HEK293 (cell line): ENCODE data around the gene GJB2.

Source experiments
- CTCF ChIA-PET: fragments of 350-600 bp; formaldehyde crosslinking; extraction: SDS; loops from one replicate; lab custom pipeline; 2021; ENCODE audit warnings: antibody characterized with exemption; lab: Yijun Ruan, JAX
- POLR2A ChIA-PET: fragments of 300-600 bp; formaldehyde crosslinking; extraction: SDS; loops from one replicate; lab custom pipeline; 2020; ENCODE audit warnings: antibody characterized with exemption, inconsistent platforms; lab: Yijun Ruan, JAX
- H3K27ac ChIP-seq: fragments of 200-500 bp; sonication (Bioruptor generic); 2 replicates; pipeline ENCODE4 v1.5.1; 2014; ENCODE audit warnings: low read depth, low read length, control low read depth, inconsistent platforms; ENCODE audit errors: extremely low read depth
- H3K36me3 ChIP-seq, 2 experiments: fragments of 200-500 bp in 1 of 2; sonication (Bioruptor generic) in 1 of 2; 1 replicate in 1 of 2; 2 replicates in 1 of 2; pipeline ENCODE4 v1.5.1; 2014 to 2017; ENCODE audit warnings: inconsistent platforms in 2 of 2, low read length in 2 of 2; ENCODE audit not compliant: control insufficient read depth in 2 of 2, insufficient read depth in 1 of 2
- H3K4me1 ChIP-seq: fragments of 200-500 bp; sonication (Bioruptor generic); 2 replicates; pipeline ENCODE4 v1.5.1; 2014; ENCODE audit warnings: mild to moderate bottlenecking, low read length, inconsistent platforms; ENCODE audit not compliant: control insufficient read depth, insufficient read depth
- H3K4me3 ChIP-seq: 2 replicates; pipeline ENCODE4 v1.5.1; 2011; ENCODE audit warnings: low read depth, mild to moderate bottlenecking, control low read depth, low read length, moderate library complexity
- H3K9me3 ChIP-seq: fragments of 200-500 bp; sonication (Bioruptor generic); 2 replicates; pipeline ENCODE4 v1.5.1; 2014; ENCODE audit warnings: low read depth, low read length, inconsistent platforms; ENCODE audit not compliant: control insufficient read depth, insufficient read depth
- KLF9 ChIP-seq: fragments of 450-650 bp; formaldehyde crosslinking; IDR thresholded peaks from 2 replicates; pipeline ENCODE4 v1.5.1; 2016; ENCODE audit warnings: missing biosample characterization, missing genetic modification characterization, low read depth
- MZF1 ChIP-seq: fragments of 450-650 bp; formaldehyde crosslinking; IDR thresholded peaks from 2 replicates; pipeline ENCODE4 v1.5.1; 2017; ENCODE audit warnings: missing biosample characterization, missing genetic modification characterization, borderline replicate concordance
- SALL2 ChIP-seq: fragments of 450-650 bp; formaldehyde crosslinking; IDR thresholded peaks from 2 replicates; pipeline ENCODE4 v1.5.0; 2017; ENCODE audit warnings: missing biosample characterization, mild to moderate bottlenecking, missing genetic modification characterization, borderline replicate concordance
- TCF7L2 ChIP-seq: IDR thresholded peaks from 2 replicates; pipeline ENCODE4 v1.6.1; 2011; ENCODE audit warnings: low read depth, mild to moderate bottlenecking, inconsistent platforms, low read length, moderate library complexity, borderline replicate concordance
- ZBTB1 ChIP-seq: fragments of 450-650 bp; formaldehyde crosslinking; IDR thresholded peaks from 2 replicates; pipeline ENCODE4 v1.5.1; 2016; ENCODE audit warnings: missing biosample characterization, missing genetic modification characterization
- ZBTB21 ChIP-seq: fragments of 450-650 bp; formaldehyde crosslinking; IDR thresholded peaks from 2 replicates; pipeline ENCODE4 v1.5.1; 2017; ENCODE audit warnings: missing biosample characterization, missing genetic modification characterization
- ZFHX2 ChIP-seq: fragments of 450-650 bp; formaldehyde crosslinking; conservative IDR thresholded peaks from 2 replicates; pipeline ENCODE4 v1.5.1; 2016; ENCODE audit warnings: missing biosample characterization, missing genetic modification characterization
- ZNF121 ChIP-seq: fragments of 450-650 bp; formaldehyde crosslinking; IDR thresholded peaks from 2 replicates; pipeline ENCODE4 v1.5.1; 2016; ENCODE audit warnings: missing biosample characterization, missing genetic modification characterization
- ZNF274 ChIP-seq, 2 experiments: fragments of 200-500 bp in 1 of 2; fragments of 450-650 bp in 1 of 2; sonication (Bioruptor generic) in 1 of 2; formaldehyde crosslinking in 1 of 2; IDR thresholded peaks; 2 replicates each; pipeline versions ENCODE4 v1.5.1 to v1.6.1; 2014 to 2016; ENCODE audit warnings: borderline replicate concordance in 1 of 2, inconsistent platforms in 1 of 2, low read length in 1 of 2, missing biosample characterization in 1 of 2, missing genetic modification characterization in 1 of 2
- ZNF280C ChIP-seq: fragments of 450-650 bp; formaldehyde crosslinking; IDR thresholded peaks from 2 replicates; pipeline ENCODE4 v1.5.1; 2016; ENCODE audit warnings: missing biosample characterization, missing genetic modification characterization
- ZNF324 ChIP-seq: fragments of 450-650 bp; formaldehyde crosslinking; IDR thresholded peaks from 2 replicates; pipeline ENCODE4 v1.5.1; 2016; ENCODE audit warnings: missing biosample characterization, missing genetic modification characterization
- ZNF341 ChIP-seq: fragments of 450-650 bp; formaldehyde crosslinking; IDR thresholded peaks from 2 replicates; pipeline ENCODE4; 2016; ENCODE audit warnings: low read depth, missing biosample characterization, missing genetic modification characterization
- ZNF366 ChIP-seq: fragments of 450-650 bp; formaldehyde crosslinking; conservative IDR thresholded peaks from 2 replicates; pipeline ENCODE4 v1.5.1; 2016; ENCODE audit warnings: missing biosample characterization, missing genetic modification characterization
- ZNF391 ChIP-seq: fragments of 450-650 bp; formaldehyde crosslinking; IDR thresholded peaks from 2 replicates; pipeline ENCODE4 v1.5.1; 2016; ENCODE audit warnings: low read depth, missing biosample characterization, missing genetic modification characterization, borderline replicate concordance
- ZNF600 ChIP-seq: fragments of 450-650 bp; formaldehyde crosslinking; IDR thresholded peaks from 2 replicates; pipeline ENCODE4 v1.5.1; 2016; ENCODE audit warnings: missing biosample characterization, missing genetic modification characterization
- ZNF629 ChIP-seq: fragments of 450-650 bp; formaldehyde crosslinking; IDR thresholded peaks from 2 replicates; pipeline ENCODE4 v1.5.1; 2017; ENCODE audit warnings: missing biosample characterization, missing genetic modification characterization
- ZNF768 ChIP-seq: fragments of 450-650 bp; formaldehyde crosslinking; IDR thresholded peaks from 2 replicates; pipeline ENCODE4 v1.5.1; 2018; ENCODE audit warnings: missing biosample characterization, mild to moderate bottlenecking, missing genetic modification characterization
- TF ChIP-seq, protein P1 (sequence below): fragments of 450-650 bp; formaldehyde crosslinking; IDR thresholded peaks from 2 replicates; pipeline ENCODE4 v1.5.1; 2016; ENCODE audit warnings: missing biosample characterization, missing genetic modification characterization, borderline replicate concordance
- TF ChIP-seq, protein P2 (sequence below): fragments of 450-650 bp; formaldehyde crosslinking; IDR thresholded peaks from 2 replicates; pipeline ENCODE4 v1.5.1; 2016; ENCODE audit warnings: missing biosample characterization, missing genetic modification characterization, borderline replicate concordance
- TF ChIP-seq, protein P3 (sequence below): fragments of 450-650 bp; formaldehyde crosslinking; IDR thresholded peaks from 2 replicates; pipeline ENCODE4 v1.5.1; 2016; ENCODE audit warnings: missing biosample characterization, missing genetic modification characterization

GJB2 gene

GRCh38 chr13:20159646-20160305, 33.0 kb downstream of the GJB2 start (continued):
- TF ChIP-seq, protein P1, sequence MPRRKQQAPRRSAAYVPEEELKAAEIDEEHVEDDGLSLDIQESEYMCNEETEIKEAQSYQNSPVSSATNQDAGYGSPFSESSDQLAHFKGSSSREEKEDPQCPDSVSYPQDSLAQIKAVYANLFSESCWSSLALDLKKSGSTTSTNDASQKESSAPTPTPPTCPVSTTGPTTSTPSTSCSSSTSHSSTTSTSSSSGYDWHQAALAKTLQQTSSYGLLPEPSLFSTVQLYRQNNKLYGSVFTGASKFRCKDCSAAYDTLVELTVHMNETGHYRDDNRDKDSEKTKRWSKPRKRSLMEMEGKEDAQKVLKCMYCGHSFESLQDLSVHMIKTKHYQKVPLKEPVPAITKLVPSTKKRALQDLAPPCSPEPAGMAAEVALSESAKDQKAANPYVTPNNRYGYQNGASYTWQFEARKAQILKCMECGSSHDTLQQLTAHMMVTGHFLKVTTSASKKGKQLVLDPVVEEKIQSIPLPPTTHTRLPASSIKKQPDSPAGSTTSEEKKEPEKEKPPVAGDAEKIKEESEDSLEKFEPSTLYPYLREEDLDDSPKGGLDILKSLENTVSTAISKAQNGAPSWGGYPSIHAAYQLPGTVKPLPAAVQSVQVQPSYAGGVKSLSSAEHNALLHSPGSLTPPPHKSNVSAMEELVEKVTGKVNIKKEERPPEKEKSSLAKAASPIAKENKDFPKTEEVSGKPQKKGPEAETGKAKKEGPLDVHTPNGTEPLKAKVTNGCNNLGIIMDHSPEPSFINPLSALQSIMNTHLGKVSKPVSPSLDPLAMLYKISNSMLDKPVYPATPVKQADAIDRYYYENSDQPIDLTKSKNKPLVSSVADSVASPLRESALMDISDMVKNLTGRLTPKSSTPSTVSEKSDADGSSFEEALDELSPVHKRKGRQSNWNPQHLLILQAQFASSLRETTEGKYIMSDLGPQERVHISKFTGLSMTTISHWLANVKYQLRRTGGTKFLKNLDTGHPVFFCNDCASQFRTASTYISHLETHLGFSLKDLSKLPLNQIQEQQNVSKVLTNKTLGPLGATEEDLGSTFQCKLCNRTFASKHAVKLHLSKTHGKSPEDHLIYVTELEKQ (tag by site-specific recombination): no peak

GRCh38 chr13:20157151-20157796, 35.5 kb downstream of the GJB2 start:
- Histone ChIP-seq H3K4me1 (no peaks in the 10 kb centered on the region), H3K9me3 (no peaks in the 10 kb centered on the region), H3K4me3 (no peak overlapping the region), H3K36me3 (no peaks in the 10 kb centered on the region), H3K27ac (no peak overlapping the region)
- ChIA-PET POLR2A (no interaction called here), CTCF (no interaction called here)
- TF ChIP-seq MZF1 (tag by site-specific recombination) (no peak), ZNF768 (0 out of 2 replicates have a peak, but pooled peaks have one; percentile 14), ZNF629 (tag by site-specific recombination) (peak; percentile 87), ZBTB21 (peak; percentile 46), ZNF280C (tag by site-specific recombination) (no peak), TCF7L2 (no peak), ZNF600 (tag by site-specific recombination) (0 out of 2 replicates have a peak, but pooled peaks have one; percentile 21), ZNF391 (tag by site-specific recombination) (no peak), ZNF121 (tag by site-specific recombination) (no peak), ZFHX2 (tag by site-specific recombination) (0 out of 2 replicates have a peak, but pooled peaks have one; percentile 21), KLF9 (tag by site-specific recombination) (no peak), ZBTB1 (no peak), ZNF341 (tag by site-specific recombination) (no peak), ZNF324 (no peak), SALL2 (tag by site-specific recombination) (no peak), ZNF366 (tag by site-specific recombination) (no peak), ZNF274 (IDR thresholded peaks at IDR 0.05; ENCODE audit: low read length) (no peak), ZNF274 (tag by site-specific recombination; IDR thresholded peaks at IDR 0.05; ENCODE audit: borderline replicate concordance) (no peak)
- TF ChIP-seq, protein P2, sequence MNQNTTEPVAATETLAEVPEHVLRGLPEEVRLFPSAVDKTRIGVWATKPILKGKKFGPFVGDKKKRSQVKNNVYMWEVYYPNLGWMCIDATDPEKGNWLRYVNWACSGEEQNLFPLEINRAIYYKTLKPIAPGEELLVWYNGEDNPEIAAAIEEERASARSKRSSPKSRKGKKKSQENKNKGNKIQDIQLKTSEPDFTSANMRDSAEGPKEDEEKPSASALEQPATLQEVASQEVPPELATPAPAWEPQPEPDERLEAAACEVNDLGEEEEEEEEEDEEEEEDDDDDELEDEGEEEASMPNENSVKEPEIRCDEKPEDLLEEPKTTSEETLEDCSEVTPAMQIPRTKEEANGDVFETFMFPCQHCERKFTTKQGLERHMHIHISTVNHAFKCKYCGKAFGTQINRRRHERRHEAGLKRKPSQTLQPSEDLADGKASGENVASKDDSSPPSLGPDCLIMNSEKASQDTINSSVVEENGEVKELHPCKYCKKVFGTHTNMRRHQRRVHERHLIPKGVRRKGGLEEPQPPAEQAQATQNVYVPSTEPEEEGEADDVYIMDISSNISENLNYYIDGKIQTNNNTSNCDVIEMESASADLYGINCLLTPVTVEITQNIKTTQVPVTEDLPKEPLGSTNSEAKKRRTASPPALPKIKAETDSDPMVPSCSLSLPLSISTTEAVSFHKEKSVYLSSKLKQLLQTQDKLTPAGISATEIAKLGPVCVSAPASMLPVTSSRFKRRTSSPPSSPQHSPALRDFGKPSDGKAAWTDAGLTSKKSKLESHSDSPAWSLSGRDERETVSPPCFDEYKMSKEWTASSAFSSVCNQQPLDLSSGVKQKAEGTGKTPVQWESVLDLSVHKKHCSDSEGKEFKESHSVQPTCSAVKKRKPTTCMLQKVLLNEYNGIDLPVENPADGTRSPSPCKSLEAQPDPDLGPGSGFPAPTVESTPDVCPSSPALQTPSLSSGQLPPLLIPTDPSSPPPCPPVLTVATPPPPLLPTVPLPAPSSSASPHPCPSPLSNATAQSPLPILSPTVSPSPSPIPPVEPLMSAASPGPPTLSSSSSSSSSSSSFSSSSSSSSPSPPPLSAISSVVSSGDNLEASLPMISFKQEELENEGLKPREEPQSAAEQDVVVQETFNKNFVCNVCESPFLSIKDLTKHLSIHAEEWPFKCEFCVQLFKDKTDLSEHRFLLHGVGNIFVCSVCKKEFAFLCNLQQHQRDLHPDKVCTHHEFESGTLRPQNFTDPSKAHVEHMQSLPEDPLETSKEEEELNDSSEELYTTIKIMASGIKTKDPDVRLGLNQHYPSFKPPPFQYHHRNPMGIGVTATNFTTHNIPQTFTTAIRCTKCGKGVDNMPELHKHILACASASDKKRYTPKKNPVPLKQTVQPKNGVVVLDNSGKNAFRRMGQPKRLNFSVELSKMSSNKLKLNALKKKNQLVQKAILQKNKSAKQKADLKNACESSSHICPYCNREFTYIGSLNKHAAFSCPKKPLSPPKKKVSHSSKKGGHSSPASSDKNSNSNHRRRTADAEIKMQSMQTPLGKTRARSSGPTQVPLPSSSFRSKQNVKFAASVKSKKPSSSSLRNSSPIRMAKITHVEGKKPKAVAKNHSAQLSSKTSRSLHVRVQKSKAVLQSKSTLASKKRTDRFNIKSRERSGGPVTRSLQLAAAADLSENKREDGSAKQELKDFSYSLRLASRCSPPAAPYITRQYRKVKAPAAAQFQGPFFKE (tag by site-specific recombination): no peak
- TF ChIP-seq, protein P3, sequence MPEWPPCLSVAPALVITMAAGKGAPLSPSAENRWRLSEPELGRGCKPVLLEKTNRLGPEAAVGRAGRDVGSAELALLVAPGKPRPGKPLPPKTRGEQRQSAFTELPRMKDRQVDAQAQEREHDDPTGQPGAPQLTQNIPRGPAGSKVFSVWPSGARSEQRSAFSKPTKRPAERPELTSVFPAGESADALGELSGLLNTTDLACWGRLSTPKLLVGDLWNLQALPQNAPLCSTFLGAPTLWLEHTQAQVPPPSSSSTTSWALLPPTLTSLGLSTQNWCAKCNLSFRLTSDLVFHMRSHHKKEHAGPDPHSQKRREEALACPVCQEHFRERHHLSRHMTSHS (tag by site-specific recombination): no peak
